ENCODE results near the gene APCDD1L.

The APCDD1L gene

DNA sequence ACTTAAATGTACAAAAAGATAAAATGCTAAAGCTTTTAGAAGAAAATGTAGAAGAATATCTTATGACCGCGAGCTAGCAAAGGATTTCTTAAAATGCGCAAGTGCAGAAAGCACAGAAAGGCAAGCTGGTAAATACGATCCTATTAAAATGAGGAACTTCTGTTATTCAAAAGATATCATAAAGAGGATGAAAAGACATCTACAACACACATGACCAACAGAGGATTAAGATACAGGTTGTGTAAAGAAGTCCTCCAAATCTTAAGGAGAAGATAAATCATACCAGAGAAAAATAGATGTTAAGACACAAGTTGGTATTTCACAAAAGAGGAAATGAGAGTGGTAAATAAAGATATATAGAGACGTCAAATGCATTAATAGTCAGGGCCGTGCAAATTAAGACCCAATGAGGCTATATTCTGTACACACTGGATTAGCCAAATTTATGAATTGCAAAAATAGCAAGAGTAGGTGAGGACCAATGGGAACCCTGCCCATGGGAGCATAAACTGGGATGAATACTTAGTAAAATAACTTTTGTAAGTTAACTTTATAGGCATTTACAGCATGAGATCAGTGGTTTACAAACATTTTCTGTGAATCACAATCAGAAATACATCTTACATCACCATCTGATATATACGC lies 23.0 kb downstream of the APCDD1L start:
- DNase-seq (ENCODE audit: low read depth, low spot score), result no peak

DNA sequence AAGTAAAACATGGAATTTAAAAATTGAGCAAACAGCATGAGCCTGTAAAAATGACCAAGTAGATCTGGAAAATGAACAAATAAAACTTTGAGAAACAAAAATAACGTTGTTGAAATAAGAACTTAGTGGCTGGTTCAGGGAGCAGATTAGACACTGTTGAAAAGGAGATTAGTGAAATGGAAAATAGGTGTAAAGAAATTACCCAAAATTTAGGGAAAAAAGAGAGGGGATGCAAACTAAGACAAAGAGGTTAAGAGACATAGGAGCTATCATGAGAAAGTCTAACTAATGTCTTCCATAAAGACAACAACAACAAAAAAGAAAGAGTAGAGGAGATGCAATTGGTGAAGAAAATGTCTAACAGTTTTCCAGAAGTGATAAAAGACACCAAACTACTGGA lies 29.0 kb downstream of the APCDD1L start:
- DNase-seq (ENCODE audit: low read depth, low spot score), result no peak

DNA sequence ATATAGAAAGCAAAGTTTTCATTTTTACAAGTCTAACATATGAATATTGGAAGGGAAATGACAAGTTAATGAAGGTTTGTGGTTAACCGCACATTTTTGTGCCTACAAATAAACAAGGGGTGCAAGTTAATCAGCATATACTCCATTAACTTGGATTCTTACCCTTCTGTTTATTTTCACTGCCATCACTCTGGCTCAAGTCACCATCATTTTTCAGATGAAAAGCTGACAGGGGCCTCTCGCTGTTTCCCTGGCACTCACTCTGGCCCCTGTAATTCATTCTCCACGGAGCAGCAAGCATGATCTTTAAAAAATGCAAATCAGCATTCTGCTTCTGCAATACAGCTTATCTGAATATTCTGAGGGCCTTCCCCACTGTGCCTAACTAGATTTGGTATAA lies 29.8 kb downstream of the APCDD1L start:
- DNase-seq (ENCODE audit: low read depth, low spot score), result no peak

DNA sequence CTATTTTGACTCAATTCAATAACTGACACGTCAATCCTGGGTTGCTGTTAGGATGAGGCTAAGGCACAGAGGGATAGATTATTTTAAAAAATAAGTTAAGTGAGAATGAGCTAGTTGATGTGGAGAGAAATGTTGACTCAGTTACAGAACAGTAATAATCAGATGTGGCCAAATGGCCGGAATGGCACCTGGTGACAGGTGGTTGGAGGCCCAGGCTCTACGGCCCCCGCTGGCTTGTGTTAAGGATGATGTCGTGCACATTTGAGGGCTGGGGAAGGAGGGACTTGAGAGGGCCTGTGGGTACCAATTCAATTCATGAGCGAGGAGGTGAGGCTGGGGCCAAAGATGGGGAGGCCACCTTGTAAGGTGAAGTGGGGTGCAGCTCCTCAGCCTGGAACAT lies 31.7 kb downstream of the APCDD1L start:
- no peak for DNase-seq (ENCODE audit: low read depth, low spot score)

DNA sequence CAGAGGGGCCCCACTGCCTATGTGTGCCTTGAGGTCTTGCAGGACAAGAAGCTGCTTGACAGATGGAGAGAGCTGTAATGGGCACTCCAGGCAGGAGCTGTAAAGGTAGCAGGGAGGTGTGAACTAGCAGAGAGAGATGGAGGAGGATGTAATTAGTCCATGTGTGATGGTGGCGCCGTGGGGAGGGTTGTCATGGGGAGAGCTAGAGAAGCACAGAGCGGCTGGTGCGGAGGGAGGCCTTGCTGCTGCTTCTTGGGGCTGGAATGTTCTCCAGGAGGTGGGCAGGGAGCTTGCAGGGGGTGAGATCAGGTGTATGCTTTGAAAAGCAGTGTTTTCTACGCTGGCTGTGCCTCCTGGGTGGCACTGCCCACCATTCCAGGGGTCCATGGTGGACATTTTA lies 32.1 kb downstream of the APCDD1L start:
- DNase-seq (ENCODE audit: low read depth, low spot score), result no peak

DNA sequence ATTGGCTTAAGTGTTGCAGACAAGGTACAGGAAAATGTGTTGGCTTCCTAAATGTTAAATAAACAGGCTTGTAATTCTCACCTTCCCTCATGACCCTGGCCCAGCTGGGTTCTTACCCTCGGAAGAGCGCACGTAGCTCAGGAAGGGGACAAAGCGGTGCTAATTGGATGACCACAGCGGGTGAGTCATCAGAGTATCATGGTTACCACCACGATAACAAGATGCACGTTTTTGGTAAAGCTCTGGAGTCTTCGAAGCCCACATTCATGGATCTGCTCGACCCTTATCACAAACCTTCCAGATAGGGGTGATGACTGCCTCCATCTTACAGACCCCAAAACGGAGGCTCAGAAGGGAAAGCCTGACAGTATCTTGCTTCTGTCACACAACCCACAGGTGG lies 32.8 kb downstream of the APCDD1L start:
- DNase-seq (ENCODE audit: low read depth, low spot score), result peak; percentile 7

DNA sequence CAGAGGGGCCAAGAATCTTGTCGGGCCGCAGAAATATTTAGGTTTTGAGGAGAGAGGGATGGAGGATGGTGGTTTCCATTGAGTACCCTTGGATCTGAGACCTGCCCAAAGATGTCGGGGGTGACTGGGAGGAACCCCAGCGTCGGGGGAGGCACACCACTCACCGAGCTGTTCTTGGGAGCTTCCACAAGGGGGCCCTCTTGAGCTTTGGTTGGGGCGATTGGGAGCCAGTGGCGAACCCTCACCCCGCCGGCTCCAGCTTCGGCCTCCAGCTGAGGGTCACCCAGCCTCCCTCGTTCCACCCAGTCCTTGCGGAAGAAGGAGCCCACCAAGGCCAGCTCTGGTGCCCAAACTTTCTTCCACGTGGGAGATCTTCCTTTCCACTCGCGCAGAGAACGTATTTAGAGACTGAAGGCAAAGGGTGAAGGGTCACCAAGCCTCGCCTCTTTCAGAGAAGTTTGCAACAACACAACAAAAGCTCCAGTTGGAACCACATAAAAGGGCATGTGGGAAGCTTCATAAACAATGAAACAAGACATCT lies 33.6 kb downstream of the APCDD1L start:
- DNase-seq (ENCODE audit: low read depth, low spot score), result peak; percentile 29

DNA sequence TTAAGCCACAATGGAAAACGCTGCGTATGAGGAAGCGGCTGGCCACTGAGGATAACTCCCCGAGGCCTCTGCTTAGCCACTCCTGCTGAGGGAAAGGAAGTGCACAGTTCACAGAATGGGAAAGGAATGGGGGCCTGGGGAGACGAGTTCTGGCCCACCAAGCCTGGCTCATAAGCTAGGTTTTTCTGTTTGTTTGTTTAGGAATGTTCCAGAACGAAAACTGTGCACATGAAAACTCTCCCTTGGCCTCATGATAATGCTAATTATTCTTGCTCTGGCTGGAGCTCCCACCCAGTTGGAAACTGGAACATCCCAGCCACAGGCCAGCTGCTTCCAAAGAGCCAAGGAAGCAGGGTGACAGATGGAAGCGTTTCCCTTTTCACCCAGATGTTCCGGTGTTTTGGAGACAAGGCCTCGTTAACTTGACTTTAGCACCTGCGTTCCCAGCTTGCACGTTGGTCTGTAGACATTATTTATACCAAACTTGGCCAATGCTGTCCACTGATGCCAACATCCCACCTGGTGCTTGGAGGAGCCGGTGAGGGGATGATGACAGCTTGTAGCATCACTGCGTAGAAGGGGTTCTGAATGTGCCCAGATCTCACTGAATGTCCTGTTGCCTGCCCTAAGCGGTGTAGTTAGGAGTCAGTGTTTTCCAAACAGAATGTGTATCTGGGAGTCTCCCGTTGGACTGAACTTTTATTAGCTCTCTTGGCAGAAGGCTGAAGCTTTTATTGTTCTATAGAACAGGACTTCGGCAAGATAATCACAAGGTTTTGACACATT lies 34.5 kb downstream of the APCDD1L start:
- no peak for DNase-seq (ENCODE audit: low read depth, low spot score)

DNA sequence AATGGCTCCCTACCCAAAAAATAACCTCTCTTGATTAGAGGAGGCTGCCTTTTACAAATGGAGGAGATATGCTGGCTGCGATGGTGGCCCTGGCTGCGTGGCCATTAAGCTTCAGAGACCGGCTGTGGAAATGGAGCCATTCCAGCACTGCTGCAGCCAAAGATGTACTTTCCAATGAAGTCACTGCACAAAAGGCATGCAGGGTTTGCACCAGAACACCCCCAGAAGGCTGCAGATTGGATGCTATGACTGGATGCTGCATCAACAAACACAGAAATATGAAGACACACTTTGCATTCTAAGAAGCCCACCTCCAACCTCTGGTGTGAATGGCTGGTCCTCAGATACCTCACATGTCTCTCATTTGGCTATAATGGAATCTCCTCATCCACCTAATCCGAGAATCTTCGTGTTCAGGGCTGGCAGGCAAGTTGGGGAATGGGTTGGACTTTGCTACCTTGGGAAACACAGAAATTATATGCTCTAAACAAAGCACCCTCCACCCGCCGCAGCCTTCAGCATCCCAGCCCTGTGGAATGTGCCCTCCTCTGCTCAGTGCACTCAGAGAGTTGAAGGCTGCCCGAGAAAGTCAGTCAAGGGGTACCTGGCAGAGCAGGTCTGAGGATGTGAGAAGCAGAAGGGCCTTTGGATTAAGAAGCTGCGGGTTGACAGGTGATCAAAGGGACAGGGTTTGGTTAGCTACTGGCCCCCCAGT lies 35.3 kb downstream of the APCDD1L start:
- DNase-seq (ENCODE audit: low read depth, low spot score), result no peak

DNA sequence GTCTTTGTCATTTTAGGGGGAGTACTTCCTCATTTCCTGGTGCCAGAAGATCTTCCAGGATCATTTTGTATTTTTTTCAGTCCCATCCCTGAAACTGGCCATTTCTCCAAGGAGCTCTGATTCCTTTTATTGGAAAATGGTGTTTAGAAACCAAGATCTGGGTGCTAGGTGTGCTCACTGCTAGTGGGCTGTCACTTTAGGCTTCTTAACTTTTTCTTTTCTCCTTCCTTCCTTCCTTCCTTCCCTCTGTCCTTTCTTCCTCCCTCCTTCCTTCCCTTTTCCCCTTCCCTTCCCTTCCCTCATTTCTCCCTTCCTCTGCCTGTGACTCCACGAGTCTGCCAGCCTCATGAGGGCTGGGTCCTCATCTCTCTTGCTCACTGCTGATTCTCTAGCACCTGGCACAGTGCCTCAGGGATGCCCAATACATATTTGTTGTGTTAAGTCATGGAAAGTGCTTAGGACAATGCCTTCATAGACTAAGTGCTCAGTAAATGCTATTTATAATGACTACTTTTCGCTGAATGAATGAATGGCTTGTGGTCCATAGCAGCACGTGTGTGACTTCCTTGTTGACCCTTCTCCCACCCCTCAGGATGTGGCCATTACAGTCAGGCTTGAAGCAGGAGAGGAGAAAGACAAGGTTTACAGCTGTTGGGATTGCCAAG lies 36.9 kb downstream of the APCDD1L start:
- no peak for DNase-seq (ENCODE audit: low read depth, low spot score)

DNA sequence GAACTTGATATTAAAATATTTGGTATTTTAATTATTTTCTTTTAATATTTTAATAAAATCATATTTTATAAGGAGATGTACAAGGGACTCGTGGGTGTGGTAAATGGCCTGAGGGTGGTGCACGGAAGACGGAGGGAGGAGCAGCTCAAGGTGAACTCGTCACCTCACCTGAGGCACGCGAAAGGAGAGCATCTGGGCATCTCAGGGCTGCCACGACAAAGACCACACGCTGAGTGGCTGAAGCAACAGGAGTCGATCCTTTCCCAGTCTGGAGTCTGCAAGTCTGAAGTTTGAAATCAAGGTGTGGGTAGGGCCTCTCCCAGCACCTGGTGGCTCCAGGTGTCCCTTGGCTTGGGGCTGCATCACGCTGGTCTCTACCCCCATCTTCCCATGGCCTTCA lies 39.7 kb downstream of the APCDD1L start:
- DNase-seq (ENCODE audit: low read depth, low spot score), result no peak

DNA sequence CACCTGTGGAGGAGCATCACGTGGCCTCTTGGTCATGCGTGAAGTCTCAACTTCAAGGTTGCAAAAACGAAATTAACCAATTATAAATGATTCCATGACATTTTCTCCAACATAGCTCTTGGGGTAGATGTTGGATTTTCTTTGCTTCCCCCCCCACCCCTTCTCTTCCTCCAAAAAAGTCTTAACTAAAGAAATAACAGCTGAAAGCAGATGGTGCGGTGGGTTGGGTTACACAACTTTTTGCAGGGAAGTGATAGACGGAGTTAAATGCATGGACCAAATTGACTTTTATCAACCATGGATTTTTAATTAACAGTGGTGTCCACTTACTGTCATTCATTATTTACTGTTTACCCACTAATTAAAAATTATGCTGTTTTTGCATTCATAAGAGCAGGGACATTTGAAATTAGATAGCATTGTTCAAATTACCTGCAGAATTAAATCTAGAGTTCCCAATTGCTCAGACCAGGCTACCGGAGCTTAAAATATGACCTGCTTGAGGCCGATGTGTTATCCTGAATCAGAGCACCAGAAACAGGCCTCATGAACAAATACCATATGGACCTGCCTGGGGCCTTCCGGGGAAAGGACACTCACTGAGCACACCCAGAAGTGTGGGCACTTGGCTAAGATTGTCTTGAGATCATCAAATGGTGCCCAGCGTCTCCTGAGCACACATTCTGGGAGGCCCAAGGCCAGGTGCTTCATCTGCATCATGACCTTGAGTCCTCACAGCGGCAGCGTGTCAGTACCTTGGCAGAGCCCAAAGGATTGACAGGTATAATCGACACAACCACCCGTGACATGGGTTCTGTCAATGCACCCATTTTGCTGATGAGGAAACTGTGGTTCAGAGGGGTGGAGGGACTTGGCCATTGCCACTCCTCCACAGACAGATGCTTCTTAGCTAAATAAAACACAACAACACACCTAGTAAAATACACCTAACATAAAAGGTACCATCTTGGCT lies 41.5 kb downstream of the APCDD1L start:
- DNase-seq (ENCODE audit: low read depth, low spot score), result no peak

DNA sequence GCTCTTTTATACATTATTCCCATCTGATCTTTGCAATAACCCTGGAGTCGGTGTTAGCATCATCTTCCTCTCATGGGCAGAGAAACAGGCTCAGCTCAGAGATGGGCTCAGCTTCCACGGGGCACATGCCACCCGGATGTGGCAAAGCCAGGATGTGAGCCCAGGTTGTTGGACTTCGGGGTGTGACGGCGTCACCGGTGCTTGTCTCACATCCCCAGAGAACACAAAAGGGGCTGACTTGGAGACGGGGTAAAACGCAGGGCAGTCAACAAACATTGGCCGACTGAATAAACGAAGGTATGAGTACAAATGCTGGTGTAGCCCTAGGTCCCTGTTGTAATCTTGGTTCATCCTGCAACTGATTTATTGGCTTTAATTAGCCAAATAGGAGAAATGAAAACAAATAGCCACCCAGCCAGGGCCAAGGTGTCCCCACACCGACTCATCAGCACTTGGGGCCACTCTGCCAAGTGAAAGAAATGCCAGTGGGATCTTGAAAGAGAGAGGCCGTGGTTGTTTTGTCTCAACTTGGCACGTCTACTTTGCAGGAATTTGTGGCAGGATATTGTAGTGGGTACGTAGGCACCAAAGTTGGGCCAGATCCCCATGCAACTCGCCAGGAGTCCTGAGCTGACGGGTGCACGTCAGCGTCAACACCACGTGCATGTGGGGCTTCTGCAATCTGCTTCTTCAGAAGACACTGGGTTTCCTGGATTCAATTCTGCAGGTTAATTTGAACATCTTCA lies 42.8 kb downstream of the APCDD1L start:
- DNase-seq (ENCODE audit: low read depth, low spot score), result no peak

DNA sequence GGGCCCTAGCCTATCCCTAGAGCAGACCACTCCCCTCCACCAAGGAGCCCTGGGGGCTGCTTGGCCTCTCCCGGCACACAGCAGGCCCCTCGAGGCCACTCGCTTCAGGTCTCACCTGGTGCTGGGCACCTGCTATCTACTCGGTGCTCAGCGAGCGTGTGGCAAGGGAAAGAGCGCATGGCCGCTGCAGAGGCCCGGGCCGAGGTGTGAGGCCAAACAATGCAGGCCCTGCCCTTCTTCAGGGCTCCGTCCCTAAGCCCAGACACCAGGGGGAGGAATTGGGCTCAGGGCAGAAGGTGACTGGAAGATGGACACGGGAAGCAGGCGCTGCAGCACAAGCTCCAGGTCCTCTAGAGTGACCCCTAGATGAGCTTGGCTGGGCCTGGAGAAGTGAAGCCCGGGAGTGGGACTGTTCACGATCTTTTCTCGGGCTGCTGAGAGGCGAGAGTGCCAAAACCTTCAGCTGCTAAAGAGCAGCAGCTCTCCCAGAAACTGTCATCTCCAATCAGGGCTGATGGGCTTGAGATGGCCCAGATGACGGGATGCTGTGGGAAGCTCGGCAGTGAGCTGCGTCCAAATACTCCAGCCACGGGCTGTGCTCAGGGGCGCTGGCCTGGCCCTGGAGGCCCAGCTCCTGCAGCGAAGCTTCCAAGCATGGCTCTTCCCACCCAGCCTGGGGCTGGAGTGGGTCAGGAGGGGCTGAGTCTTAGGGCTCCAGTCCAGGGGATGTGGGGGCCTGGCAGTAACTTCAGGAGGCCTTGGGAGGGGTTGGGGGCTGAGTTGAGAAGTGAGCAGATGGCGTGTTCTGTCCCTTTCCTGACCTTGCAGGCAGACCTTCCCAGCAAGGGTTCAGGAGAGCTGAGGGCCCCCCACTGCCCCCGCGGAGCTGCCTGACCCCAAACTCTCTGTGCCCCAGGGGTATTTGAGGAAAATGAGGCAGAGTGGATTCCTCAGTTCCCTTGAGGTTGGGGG lies 43.7 kb downstream of the APCDD1L start:
- no peak for DNase-seq (ENCODE audit: low read depth, low spot score)

DNA sequence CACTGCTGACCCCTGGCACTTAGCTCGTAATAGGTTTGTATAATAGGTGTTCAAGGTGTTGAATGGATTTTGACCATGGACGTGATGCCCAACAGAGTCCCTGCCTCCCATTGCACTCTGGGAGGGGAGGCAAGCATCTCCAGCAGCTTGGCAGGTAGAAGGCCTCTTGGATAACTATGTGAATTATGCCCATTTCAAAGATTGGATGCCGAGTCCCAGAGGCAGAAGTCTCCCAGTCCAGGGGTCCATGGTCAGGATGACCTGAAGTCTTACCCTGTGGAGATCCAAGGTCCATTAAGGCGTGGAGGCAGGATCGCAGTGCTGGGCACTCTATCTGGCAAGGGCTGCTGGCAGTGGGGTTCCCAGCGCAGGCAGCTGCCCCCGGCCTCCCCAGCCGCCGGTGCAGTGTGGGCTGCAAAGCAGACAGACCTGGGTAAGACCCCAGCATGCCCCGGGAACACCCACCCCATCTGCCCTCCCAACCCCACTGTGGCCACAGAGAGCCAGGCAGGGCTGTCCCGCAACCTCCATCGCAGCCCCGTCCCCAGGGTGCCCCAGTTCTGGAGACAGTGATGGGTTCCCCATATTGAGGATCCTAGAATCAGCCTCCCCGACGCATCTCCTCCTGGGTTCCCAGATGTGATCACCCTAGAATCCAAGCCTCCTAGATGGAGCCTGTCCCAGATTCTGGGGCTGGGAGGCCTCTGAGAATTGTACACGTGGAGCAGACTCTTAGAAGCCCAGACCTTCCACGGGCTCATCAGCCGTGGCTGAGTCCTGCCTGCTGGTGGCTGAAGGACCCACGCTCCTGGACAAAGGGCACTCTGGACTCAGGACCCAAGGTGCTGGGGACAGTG lies 44.6 kb downstream of the APCDD1L start:
- no peak for DNase-seq (ENCODE audit: low read depth, low spot score)

DNA sequence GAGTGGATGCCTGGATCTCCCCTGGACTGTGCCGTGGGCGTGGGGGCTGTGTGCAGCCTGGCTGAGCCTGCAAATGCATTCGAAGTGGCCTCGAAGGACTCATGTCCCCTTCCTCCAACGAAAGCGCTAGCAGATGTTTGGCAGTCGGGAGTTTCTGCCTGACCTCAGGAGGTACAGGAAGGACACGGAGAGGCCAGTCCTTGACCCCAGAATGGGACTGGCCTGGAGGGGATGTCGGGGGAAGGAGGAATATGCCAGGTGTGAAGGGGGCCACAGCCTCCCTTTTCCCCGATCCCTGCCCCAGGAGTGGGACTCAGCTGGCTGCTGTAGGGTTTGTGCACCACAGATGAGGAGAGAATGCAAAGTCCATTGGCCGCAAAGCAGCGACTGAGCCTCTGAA lies 45.6 kb downstream of the APCDD1L start:
- DNase-seq (ENCODE audit: low read depth, low spot score), result no peak

DNA sequence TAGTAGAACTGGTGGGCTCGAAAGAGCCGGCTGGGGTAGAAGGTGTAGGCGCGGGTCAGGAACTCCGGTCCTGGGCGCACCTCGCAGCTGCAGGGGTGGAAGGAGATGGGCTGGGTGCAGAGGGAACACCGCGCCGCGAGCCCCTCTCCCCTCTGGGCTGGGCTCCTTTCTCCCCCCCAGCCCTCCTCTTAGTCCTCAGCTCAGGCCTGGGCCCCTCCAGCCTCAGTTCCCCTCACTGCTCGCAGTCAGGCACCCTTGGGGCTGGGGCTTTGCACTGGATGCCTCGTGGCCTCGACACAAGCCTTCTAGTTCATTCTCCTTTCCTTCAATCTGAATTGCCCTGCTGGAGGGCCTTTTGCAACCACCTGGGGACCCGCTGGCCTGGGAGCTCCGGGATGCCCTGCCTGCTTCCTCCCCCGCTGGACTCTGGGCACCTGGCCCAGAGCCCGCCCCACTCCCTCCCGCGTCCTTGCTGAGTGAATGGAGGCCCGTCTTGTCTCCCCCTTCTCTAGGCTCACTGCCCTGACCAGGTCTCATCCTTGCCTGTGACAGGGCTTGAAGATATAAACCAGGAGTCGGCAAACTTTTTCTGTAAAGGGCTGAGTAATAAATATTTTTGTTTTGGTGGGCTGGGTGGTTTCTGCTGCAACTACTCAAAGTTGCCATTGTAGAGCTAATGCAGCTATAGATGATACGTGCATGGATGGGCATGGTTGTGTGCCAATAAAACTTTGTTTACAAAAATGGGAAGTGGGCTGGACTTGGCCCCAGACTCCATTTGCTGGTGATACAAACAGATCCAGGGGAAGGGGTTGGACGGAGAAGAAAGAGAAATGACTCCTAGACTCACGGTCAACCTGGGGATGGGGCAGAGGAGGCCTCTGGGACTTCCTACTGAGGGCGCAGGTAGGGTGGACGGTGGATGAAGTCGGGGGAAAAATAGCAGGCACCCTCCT lies 47.3 kb downstream of the APCDD1L start:
- DNase-seq (ENCODE audit: low read depth, low spot score), result no peak

Measured in smooth muscle cell of the brain vasculature (primary cell).